DMS114 treated with DMSO at 0.1 percent for 48 hours (cell line): ENCODE results near the gene TTC28.
"Not testable (repeated sequence)": the region's sequence is repeated elsewhere in the genome, so short reads cannot be mapped to it uniquely, and the experiment has no call there.

ENCODE experiments used
- DNase-seq: peaks from one replicate; lab custom pipeline; 2025; ENCODE audit not compliant: unreplicated experiment; lab: John Stamatoyannopoulos, UW

Gene TTC28

GRCh38 chr22:28560743-28561101 lies 118.9 kb downstream of the TTC28 start:
- not testable (repeated sequence) for DNase-seq

GRCh38 chr22:28560046-28560742 lies 119.4 kb downstream of the TTC28 start:
- DNase-seq: no peak

- DNase-seq: no peak
Observed at GRCh38 chr22:28557184-28557583, 122.5 kb downstream of the TTC28 start.

GRCh38 chr22:28553108-28553866 lies 126.4 kb downstream of the TTC28 start:
- not testable (repeated sequence) for DNase-seq

GRCh38 chr22:28548406-28548805 lies 131.2 kb downstream of the TTC28 start:
- no peak for DNase-seq

GRCh38 chr22:28547132-28547842 lies 132.4 kb downstream of the TTC28 start:
- DNase-seq: no peak

- no peak for DNase-seq
Observed at GRCh38 chr22:28544431-28544868, 135.2 kb downstream of the TTC28 start.

- no peak for DNase-seq
Observed at GRCh38 chr22:28542980-28543621, 136.5 kb downstream of the TTC28 start.

GRCh38 chr22:28541137-28541536 lies 138.5 kb downstream of the TTC28 start:
- DNase-seq: no peak

GRCh38 chr22:28538922-28539321 lies 140.7 kb downstream of the TTC28 start:
- DNase-seq: no peak

- not testable (repeated sequence) for DNase-seq
Observed at GRCh38 chr22:28530565-28530964, 149.1 kb downstream of the TTC28 start.

- not testable (repeated sequence) for DNase-seq
Observed at GRCh38 chr22:28529144-28529543, 150.5 kb downstream of the TTC28 start.

GRCh38 chr22:28521451-28521850 lies 158.2 kb downstream of the TTC28 start:
- DNase-seq: no peak

- no peak for DNase-seq
Observed at GRCh38 chr22:28514321-28514821, 165.3 kb downstream of the TTC28 start.

GRCh38 chr22:28512387-28512786 lies 167.3 kb downstream of the TTC28 start:
- not testable (repeated sequence) for DNase-seq

GRCh38 chr22:28507896-28508295 lies 171.7 kb downstream of the TTC28 start:
- DNase-seq: no peak

- no peak for DNase-seq
Observed at GRCh38 chr22:28506150-28506535, 173.5 kb downstream of the TTC28 start.

- DNase-seq: no peak
Observed at GRCh38 chr22:28505416-28506149, 174.1 kb downstream of the TTC28 start.

- no peak for DNase-seq
Observed at GRCh38 chr22:28500006-28500405, 179.6 kb downstream of the TTC28 start.

GRCh38 chr22:28498044-28498443 lies 181.6 kb downstream of the TTC28 start:
- no peak for DNase-seq
